ENCODE results near the gene VIPAS39.

- no peak for TF ChIP-seq CTCF (conservative IDR thresholded peaks at IDR 0.05)
- TF ChIP-seq EZH2 (IDR thresholded peaks at IDR 0.05; ENCODE audit: low read depth), result no peak
Measured at GRCh38 chr14:77421201-77421600, 36.2 kb downstream of the VIPAS39 start.

Data from PC-9 (cell line).